ENCODE results near the gene MKNK1. TPM values are rescaled to one million over a fixed set of nuclear protein-coding genes. Genes with fewer than 3 reads are reported as not detected.

The MKNK1 gene
- polyA plus RNA-seq, 1 donor = 40.9 TPM

DNA sequence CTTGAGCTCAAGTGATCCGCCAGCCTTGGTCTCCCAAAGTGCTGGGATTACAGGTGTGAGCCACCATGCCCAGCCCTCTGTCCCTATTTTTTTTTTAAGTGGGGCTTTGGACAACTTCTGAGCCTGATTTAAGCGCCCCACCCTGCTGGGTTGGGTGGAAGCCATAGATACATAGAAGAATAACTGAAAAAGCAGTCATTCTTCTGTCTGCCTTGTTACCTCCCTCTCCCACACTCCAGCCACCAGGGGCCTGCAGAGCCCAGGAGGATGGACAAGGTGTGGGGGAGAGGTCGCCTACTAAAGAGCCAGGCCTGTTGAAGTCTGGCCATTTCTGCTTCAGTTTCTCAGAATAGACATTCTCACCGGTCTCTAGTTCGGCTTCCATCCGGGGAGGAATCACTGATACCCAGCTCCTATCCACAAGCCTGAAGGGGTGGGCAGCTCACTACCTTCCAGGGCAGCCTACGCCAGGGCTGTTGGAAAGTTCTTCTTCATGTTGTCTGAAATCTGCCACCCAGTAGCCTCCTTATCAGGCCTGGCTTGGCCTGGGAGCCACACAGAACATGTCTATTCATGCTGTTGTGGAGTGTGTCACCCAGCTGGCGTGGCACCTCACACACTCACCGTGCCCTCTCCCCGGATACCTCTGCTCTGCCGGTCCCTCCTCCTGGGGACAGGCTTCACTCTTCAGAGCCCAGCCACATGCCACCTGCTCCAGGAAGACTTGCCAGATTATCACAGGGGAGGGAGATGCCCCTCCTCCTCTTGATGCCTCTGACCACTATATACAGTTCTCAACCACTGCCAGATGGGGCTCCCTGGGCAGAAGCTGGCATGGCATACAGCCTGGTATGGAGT lies 80.3 kb downstream of the MKNK1 start:
- WGBS (ENCODE audit: insufficient coverage, low lambda C conversion rate) = no CpG with 5 or more reads among the region's 11 CpGs
- Histone ChIP-seq H3K4me1 (ENCODE audit: control insufficient read depth, insufficient read depth, low read length) (peaks cover 12% of the 10 kb centered on the region), H3K27me3 (ENCODE audit: control insufficient read depth, insufficient read depth, low read length) (peaks cover 72% of the 10 kb centered on the region), H3K36me3 (ENCODE audit: control insufficient read depth, insufficient read depth, low read length) (no peaks in the 10 kb centered on the region), H3K27ac (ENCODE audit: low read length) (no peak overlapping the region), H3K9me3 (ENCODE audit: control insufficient read depth, low read depth, low read length) (no peaks in the 10 kb centered on the region), H3K4me3 (ENCODE audit: low read length) (no peak overlapping the region)
- DNase-seq = no peak

DNA sequence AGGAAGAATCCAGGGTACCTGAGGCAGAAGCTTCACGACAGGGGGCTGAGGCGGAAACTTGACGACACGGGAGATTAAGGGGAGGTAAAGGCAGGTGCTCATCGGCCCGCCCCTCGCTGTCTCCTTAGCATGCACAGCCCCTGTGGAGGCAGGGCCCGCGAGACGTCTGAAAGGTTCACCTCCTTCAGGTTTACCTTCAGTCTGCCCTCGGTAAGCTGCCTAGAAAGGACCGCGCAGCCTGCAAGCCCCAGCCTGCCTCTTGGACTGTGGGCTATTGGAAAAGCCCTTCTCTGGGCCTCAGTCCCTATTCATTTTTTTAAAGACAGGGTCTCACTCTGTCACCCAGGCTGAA lies 81.1 kb downstream of the MKNK1 start:
- peaks cover 67% of the 10 kb centered on the region for H3K27me3 ChIP-seq (ENCODE audit: control insufficient read depth, insufficient read depth, low read length)
- H3K4me3 ChIP-seq (ENCODE audit: low read length) = no peak overlapping the region
- DNase-seq = no peak
- peaks cover 15% of the 10 kb centered on the region for H3K4me1 ChIP-seq (ENCODE audit: control insufficient read depth, insufficient read depth, low read length)
- WGBS (ENCODE audit: insufficient coverage, low lambda C conversion rate) = no CpG with 5 or more reads among the region's 13 CpGs
- no peaks in the 10 kb centered on the region for H3K36me3 ChIP-seq (ENCODE audit: control insufficient read depth, insufficient read depth, low read length)
- no peaks in the 10 kb centered on the region for H3K9me3 ChIP-seq (ENCODE audit: control insufficient read depth, low read depth, low read length)
- no peak overlapping the region for H3K27ac ChIP-seq (ENCODE audit: low read length)

DNA sequence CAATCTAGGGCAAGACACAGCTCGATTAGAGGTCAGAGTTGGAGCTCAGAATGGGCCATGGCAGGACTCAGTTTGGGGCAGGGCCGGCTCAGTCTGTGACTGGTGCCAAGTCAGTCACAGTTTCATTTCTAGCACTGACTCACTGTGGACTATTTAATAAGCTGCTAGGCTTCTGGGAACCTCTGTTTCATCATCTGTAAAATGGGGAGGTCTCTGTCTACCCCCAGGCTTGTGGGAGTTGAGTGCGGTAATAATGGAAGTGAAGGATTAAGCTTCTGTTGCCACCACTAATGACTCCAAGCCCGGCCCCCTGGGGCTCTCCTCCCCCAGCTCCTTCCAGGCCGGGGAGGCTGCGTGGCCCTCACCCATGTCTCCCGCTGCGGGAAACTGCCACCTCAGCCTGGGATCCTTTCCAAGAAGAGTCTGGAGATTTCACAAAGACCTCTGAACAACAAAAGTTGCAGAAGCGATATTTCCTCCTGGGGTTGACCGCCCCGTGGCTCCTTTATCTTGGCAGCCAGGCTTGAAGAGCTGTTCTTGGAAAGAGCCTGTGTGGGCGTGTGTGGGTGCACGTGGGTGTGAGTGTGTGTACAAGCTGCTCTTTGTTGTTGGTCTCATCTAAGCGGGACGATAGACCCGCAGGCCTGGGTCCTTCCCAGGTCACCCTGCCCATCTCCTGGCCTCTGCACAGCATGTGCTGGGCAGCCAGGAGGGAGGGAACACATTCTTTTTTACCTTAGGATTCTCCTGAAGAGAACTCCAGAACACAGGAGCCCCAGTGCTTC lies 81.7 kb downstream of the MKNK1 start:
- H3K27me3 ChIP-seq (ENCODE audit: control insufficient read depth, insufficient read depth, low read length) = peaks cover 63% of the 10 kb centered on the region
- no peaks in the 10 kb centered on the region for H3K9me3 ChIP-seq (ENCODE audit: control insufficient read depth, low read depth, low read length)
- no CpG with 5 or more reads among the region's 16 CpGs for WGBS (ENCODE audit: insufficient coverage, low lambda C conversion rate)
- H3K4me3 ChIP-seq (ENCODE audit: low read length) = no peak overlapping the region
- H3K4me1 ChIP-seq (ENCODE audit: control insufficient read depth, insufficient read depth, low read length) = peaks cover 17% of the 10 kb centered on the region
- no peaks in the 10 kb centered on the region for H3K36me3 ChIP-seq (ENCODE audit: control insufficient read depth, insufficient read depth, low read length)
- no peak overlapping the region for H3K27ac ChIP-seq (ENCODE audit: low read length)
- no peak for DNase-seq

DNA sequence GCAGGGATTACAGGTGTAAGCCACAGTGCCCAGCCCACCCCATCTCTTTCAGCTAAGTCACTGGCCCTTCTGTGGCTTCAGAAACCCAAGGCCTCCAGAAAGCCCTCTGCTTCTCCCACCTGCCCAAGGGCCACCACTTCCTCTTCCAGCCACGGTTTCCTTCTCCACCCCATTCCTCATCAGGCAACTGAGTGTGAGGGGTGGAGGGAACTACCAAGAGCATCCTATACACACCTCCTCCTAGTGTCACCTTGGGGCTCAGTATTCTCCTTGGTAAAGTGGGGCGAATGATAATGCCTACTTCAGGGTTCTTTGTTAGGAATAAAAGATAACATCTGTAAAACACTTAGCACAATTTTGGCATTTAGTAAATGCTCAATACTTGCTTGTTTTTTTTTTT lies 82.7 kb downstream of the MKNK1 start:
- no peaks in the 10 kb centered on the region for H3K36me3 ChIP-seq (ENCODE audit: control insufficient read depth, insufficient read depth, low read length)
- no peak overlapping the region for H3K27ac ChIP-seq (ENCODE audit: low read length)
- no peaks in the 10 kb centered on the region for H3K9me3 ChIP-seq (ENCODE audit: control insufficient read depth, low read depth, low read length)
- H3K4me1 ChIP-seq (ENCODE audit: control insufficient read depth, insufficient read depth, low read length) = peaks cover 11% of the 10 kb centered on the region
- DNase-seq = no peak
- H3K27me3 ChIP-seq (ENCODE audit: control insufficient read depth, insufficient read depth, low read length) = peaks cover 59% of the 10 kb centered on the region
- H3K4me3 ChIP-seq (ENCODE audit: low read length) = no peak overlapping the region
- WGBS (ENCODE audit: insufficient coverage, low lambda C conversion rate) = no CpG with 5 or more reads among the region's 2 CpGs

DNA sequence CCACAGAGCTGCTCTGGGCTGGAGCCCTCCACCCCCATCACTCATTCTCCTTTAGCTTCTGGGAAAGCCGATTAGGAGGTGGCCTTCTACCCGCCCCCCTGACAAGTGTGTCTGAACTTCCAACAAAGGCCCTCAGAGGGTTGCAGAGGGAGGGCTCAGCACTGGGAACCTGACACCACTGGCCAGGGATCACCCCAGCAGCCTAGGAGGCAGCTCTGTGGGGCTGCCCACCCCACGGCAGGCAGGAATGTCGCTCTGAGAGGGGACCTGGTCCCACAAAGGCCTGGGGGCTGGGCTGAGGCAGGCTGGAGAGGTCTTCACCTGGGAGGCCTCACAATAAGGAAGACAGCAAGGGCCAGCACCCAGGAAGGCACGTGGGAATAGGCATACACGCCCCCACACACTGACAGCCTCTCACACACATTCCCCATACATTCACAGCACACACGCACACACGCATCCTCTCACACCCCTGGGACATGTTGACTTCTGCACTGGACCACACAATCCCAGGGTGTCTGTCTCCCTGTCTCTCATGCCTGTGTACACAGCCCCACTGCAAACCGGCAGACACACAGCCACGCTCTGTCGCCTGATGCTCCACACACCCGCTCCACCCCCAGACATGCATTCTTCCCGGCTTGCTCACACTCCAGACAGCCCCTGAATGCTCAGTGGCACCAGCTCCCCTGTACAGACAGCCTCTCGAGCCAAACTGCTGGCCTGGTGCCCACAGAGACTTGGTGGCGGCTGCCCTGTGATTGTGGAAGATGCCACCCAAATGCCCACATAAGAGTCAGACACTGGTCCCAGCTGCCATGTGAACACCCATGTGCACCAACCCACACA lies 83.8 kb downstream of the MKNK1 start:
- Histone ChIP-seq H3K4me3 (ENCODE audit: low read length) (no peak overlapping the region), H3K36me3 (ENCODE audit: control insufficient read depth, insufficient read depth, low read length) (no peaks in the 10 kb centered on the region), H3K4me1 (ENCODE audit: control insufficient read depth, insufficient read depth, low read length) (peaks cover 9% of the 10 kb centered on the region), H3K27ac (ENCODE audit: low read length) (no peak overlapping the region), H3K9me3 (ENCODE audit: control insufficient read depth, low read depth, low read length) (no peaks in the 10 kb centered on the region), H3K27me3 (ENCODE audit: control insufficient read depth, insufficient read depth, low read length) (peaks cover 51% of the 10 kb centered on the region)
- no CpG with 5 or more reads among the region's 15 CpGs for WGBS (ENCODE audit: insufficient coverage, low lambda C conversion rate)
- no peak for DNase-seq

DNA sequence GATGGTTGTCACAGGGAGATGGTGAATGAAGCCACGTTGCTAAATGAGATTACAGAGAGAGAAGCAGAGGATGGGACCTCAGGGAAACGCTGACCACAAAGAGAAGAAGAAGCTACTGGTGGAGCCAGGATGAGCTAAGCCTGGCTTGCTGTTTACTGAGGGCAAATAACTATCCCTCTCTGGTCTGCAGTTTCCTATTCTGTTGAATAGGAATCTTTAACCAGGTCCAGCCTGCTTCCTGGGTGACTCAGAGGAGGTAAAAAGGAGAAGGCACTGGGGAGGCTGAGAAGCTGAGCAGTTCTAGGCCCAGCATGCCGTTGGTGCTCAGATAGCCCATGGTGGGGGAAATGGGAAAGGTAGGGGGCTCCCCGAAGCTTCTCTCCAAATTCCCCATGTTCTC lies 84.9 kb downstream of the MKNK1 start:
- H3K9me3 ChIP-seq (ENCODE audit: control insufficient read depth, low read depth, low read length) = no peaks in the 10 kb centered on the region
- H3K27me3 ChIP-seq (ENCODE audit: control insufficient read depth, insufficient read depth, low read length) = peaks cover 40% of the 10 kb centered on the region
- H3K27ac ChIP-seq (ENCODE audit: low read length) = no peak overlapping the region
- DNase-seq = no peak
- peaks cover 9% of the 10 kb centered on the region for H3K4me1 ChIP-seq (ENCODE audit: control insufficient read depth, insufficient read depth, low read length)
- H3K4me3 ChIP-seq (ENCODE audit: low read length) = no peak overlapping the region
- WGBS (ENCODE audit: insufficient coverage, low lambda C conversion rate) = no CpG with 5 or more reads among the region's 4 CpGs
- no peaks in the 10 kb centered on the region for H3K36me3 ChIP-seq (ENCODE audit: control insufficient read depth, insufficient read depth, low read length)

DNA sequence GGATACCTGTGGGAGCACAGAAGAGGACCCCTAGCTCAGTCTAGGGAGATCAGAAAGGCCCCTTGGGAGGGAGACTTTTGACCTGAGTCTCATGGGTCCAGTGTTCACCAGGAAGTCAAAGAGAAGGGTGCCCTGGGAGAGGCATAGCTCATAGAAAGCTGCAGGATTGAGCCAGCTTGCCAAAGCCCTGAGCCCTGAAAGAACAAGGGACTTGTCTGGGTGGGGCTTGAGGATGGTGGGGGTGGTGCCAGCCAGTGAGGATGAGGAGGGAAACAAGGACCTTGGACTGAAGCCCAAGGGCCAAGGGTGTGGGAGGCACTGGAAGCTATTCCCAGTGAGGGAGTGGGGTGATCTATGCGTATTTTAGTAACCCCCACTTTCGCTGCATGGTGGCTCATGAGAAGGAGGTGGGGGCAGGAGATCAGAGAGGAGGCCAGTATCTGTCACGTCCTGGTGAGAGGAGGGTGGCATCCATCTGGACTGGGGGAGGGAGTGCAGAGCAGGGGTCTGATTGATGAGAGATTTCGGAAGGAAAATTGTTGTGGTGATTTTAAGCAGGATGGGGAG lies 86.1 kb downstream of the MKNK1 start:
- H3K27ac ChIP-seq (ENCODE audit: low read length) = no peak overlapping the region
- peak in 1 of 2 donors; percentile 64 for DNase-seq
- H3K4me3 ChIP-seq (ENCODE audit: low read length) = no peak overlapping the region
- WGBS (ENCODE audit: insufficient coverage, low lambda C conversion rate) = 100% methylated on average over 1 of the region's 4 CpGs
- H3K9me3 ChIP-seq (ENCODE audit: control insufficient read depth, low read depth, low read length) = no peaks in the 10 kb centered on the region
- no peaks in the 10 kb centered on the region for H3K36me3 ChIP-seq (ENCODE audit: control insufficient read depth, insufficient read depth, low read length)
- H3K27me3 ChIP-seq (ENCODE audit: control insufficient read depth, insufficient read depth, low read length) = peaks cover 37% of the 10 kb centered on the region
- H3K4me1 ChIP-seq (ENCODE audit: control insufficient read depth, insufficient read depth, low read length) = peaks cover 9% of the 10 kb centered on the region

DNA sequence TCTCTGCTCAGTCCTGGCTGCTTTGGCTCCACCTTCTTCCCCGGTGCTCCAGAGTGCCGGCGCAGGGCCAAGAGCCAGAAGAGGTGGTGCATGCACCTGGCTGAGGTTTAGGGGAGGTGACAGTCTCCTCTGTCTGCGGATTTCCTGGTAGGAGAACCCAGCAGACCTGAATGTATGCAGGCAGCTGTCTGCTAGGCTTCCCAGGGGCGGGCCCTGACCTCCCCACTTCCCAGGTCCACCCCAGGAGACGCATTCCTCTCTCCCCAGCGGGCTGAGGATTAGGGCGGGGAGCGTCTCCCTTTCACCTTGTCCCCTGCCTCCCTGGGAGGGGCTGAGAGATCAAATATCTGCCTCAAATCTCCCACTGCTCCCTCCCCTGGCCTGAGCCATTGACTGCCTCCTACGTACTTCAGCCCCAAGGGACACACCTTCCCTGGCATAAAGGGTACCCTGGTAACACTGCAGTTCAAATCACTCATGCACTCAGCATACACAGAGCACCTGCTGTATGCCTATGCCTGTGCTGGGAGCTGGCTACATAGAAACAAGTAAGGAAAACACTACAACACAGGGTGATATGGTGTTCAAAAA lies 87.0 kb downstream of the MKNK1 start:
- Histone ChIP-seq H3K4me1 (ENCODE audit: control insufficient read depth, insufficient read depth, low read length) (peaks cover 9% of the 10 kb centered on the region), H3K36me3 (ENCODE audit: control insufficient read depth, insufficient read depth, low read length) (no peaks in the 10 kb centered on the region), H3K4me3 (ENCODE audit: low read length) (no peak overlapping the region), H3K27me3 (ENCODE audit: control insufficient read depth, insufficient read depth, low read length) (peaks cover 31% of the 10 kb centered on the region), H3K9me3 (ENCODE audit: control insufficient read depth, low read depth, low read length) (no peaks in the 10 kb centered on the region), H3K27ac (ENCODE audit: low read length) (no peak overlapping the region)
- DNase-seq = peak in 1 of 2 donors; percentile 69
- WGBS (ENCODE audit: insufficient coverage, low lambda C conversion rate) = no CpG with 5 or more reads among the region's 10 CpGs

DNA sequence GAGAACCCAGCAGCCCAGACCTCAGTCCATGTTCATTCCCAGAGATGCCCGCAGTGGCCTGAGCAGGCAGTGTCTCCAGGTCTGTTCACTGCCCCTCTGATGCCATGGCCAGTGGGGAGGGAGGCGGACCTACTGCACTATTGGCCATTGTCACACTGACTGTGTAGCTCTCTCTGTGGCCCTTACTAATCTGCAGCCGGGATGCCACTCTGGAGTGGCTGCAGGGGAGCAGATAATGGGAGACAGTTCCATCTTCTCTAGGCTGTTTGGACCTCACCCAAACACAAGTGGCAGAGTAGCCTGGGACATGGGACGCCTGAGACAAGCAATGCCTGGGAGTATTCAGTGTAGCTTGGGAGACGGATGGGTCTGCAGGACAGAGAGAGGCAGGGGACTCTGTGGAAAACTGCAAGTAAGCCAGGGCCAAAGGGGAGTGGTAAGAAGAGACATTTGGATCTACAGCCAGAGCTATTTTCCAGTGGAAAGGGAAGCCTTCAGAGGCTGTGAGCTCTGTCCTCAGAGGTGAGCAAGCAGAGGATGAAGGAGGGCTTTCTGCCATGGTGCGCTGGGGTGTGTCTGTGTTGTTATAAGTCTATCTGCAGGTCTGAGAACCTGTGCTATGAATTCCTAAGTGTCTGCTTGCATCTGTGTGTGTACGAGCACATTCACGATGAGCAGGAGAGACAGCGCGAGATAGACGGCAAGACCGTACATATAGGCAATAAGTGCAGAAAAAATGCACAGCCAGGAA lies 87.7 kb downstream of the MKNK1 start:
- Histone ChIP-seq H3K27me3 (ENCODE audit: control insufficient read depth, insufficient read depth, low read length) (peaks cover 29% of the 10 kb centered on the region), H3K27ac (ENCODE audit: low read length) (no peak overlapping the region)

More for the DNA sequence above, 87.7 kb downstream of the MKNK1 start:
- Histone ChIP-seq H3K4me1 (ENCODE audit: control insufficient read depth, insufficient read depth, low read length) (peaks cover 9% of the 10 kb centered on the region), H3K9me3 (ENCODE audit: control insufficient read depth, low read depth, low read length) (no peaks in the 10 kb centered on the region), H3K36me3 (ENCODE audit: control insufficient read depth, insufficient read depth, low read length) (no peaks in the 10 kb centered on the region), H3K4me3 (ENCODE audit: low read length) (no peak overlapping the region)
- WGBS (ENCODE audit: insufficient coverage, low lambda C conversion rate) = 30% methylated on average over 2 of the region's 12 CpGs
- no peak for DNase-seq
